SKM-1 (cell line): Measurements from ENCODE around the gene ZNF277.

Experiments used
- DNase-seq: peaks from one replicate; lab custom pipeline; 2025; ENCODE audit not compliant: unreplicated experiment; lab: John Stamatoyannopoulos, UW

ZNF277 gene

GRCh38 chr7:112252141-112252540 is 45.6 kb downstream of the ZNF277 start:
- DNase-seq = no peak

- no peak for DNase-seq
Measured at GRCh38 chr7:112252691-112253090, 46.2 kb downstream of the ZNF277 start.

DNA sequence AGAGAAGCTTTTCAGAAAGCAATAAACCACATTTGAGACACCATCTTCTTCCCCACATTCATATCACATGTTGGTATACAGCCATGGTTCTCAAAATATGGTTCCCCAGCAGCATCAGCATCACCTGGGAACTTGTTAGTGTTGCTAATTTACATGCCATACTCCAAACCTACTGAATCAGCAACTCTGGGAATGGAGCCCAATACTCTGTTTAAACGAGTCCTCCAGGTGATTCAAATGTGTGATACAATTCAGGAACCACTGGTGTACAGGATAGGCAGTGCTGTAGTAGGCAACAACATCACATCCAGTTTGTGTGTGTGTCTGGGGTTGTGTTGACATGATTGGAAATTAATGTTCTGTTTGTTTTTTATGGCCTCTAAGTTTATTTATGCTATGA is 47.7 kb downstream of the ZNF277 start:
- DNase-seq = no peak

DNA sequence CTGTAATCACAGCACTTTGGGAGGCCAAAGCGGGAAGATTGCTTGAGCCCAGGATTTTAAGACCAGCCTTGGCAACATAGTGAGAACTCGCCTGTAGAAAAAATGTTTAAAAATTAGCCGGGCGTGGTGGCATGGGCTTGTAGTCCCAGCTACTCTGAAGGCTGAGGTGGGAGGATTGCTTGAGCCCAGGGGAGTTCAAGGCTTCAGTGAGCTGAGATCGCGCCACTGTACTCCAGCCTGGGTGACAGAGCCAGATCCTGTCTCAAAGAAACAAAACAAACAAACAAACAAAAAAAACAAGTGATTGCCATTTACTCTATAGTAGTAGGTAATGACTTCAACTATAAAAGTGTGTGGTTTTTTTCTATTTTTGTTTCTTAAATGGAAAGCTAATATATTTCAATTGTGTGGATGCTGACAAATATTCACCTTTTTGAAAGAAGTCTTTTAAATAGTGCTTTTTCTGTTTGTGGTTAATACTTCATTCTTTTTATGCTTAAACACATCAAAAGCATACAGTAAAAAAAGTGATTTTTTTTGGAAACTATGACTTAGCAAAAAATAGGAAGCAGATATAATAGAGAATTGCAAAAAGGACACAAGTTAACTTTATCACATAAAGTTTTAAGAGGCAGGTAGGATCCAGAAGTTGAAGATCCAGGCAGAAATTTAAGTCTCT is 48.4 kb downstream of the ZNF277 start:
- no peak for DNase-seq

GRCh38 chr7:112255388-112255720 is 48.9 kb downstream of the ZNF277 start:
- no peak for DNase-seq

- DNase-seq = no peak
Measured at GRCh38 chr7:112257073-112257472, 50.6 kb downstream of the ZNF277 start.

- DNase-seq = no peak
Measured at GRCh38 chr7:112260911-112261310, 54.4 kb downstream of the ZNF277 start.

DNA sequence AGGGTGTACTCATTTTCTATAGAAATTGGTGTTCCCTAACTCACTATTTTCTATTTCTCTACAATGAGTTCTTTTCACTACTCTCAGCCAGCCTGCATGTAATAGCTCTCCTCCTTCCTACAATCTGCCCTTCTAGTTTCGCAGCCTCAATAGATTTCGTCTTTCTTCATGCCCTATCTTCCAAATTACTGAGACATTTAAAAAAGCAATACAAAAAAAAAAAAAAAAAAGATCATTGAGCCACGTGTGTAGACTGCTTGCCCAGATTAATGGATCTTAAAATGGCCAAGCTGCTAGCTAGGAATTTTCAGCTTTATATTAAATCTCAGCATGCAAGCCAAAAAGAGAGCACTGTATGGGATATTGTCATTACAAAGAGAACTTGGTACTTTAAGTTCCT is 55.5 kb downstream of the ZNF277 start:
- no peak for DNase-seq

DNA sequence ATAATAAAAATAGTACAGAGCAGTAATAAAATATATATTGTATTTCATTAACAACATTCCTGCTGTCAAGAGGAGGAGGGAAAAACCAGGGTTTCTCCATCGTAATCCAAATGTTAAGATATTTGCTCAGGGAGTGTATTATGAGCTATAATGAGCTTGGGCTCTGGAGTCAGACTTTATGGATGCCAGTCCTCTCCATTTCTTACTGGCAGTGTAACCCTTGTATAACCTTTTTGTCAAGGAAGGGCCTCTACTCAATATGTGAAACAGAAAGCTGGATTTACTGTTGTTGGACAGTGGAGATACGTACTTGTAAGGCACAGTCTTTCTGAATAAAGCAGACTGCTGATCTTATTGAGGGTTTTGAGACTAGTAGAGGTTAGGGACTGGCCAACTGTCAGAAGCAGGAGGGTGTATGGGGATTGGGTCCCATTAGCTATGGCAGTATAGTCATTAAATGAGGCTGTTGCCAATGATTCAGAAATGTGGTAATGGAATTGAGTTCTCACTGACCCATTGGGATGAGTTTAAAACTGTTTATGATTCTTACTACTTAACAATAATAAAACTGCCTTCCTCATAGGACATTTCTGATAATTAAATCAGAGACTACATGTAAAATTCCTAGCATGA is 56.5 kb downstream of the ZNF277 start:
- no peak for DNase-seq

DNA sequence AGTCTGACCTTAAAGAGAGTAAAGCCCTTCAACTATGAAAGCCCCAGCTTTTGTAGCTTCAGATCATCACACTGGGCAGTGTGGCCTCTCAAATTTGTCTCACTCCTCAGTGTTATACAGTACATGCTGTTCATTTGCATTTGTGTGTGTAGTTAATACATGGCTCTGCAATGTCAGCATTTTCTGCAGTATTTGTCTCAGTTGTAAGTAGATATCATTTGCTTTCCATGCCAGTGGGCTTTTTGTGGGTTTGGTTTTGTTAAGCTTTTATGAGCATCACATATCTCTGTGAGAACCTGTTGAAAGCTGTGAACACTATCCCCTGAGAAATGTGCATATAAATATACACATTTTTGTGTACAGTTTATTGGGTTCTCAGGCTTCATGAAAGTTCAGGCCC is 57.0 kb downstream of the ZNF277 start:
- DNase-seq = no peak

GRCh38 chr7:112266141-112266540 is 59.6 kb downstream of the ZNF277 start:
- no peak for DNase-seq

GRCh38 chr7:112266595-112267270 is 60.2 kb downstream of the ZNF277 start:
- no peak for DNase-seq

DNA sequence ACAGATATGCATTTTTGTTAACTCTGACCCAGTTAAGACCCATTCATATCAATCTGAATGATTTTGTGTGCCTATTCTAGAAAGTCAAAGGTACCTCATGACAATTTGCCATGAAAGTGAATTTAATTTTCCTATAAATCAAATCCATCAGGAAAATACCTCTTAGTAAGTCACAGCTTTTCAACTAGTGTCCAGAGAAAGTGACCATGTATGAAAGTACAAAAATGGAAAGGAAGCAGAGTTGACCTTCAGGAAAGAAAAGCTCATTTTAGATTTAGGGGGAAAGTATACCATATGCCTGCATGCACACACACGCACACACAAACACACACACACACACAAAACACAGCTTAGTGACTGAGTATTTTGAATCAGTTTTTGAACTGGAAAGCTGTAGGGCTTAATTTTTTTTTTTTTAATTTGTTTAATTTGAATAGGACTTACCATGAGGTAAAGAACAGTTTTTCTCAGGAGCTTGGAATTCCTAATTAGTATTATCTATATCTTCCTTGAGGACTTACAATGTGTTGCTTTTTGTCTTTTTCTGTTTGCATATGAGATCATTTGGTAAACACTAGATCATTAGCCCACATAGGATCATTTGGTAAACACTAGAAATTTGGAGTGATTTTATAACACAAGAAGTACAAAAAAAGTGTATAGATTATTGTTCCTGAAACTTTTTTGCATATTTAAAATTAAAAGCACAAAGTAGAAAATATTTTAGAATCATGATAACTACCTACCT is 61.6 kb downstream of the ZNF277 start:
- no peak for DNase-seq

- no peak for DNase-seq
Measured at GRCh38 chr7:112271162-112271561, 64.7 kb downstream of the ZNF277 start.

- DNase-seq = no peak
Measured at GRCh38 chr7:112272921-112273561, 66.5 kb downstream of the ZNF277 start.

DNA sequence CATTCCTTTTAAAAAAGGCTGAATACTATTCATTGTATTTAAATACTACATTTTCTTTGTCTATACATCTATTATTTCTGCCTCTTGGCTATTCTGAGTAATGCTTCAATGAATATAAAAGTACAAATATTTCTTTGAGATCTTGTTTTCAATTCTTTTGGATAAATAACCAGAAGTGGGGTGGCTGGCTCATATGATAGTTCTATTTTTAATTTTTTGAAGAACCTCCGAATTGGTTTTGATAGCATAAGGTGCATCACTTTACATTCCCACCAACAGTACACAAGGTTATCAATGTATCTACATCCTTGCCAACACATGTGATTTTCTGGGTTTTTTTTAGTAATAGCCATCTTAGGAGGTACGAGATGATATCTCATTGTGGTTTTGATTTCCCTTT is 72.5 kb downstream of the ZNF277 start:
- DNase-seq = no peak

GRCh38 chr7:112280267-112280666 is 73.8 kb downstream of the ZNF277 start:
- no peak for DNase-seq

GRCh38 chr7:112282476-112283188 is 76.1 kb downstream of the ZNF277 start:
- DNase-seq = no peak

DNA sequence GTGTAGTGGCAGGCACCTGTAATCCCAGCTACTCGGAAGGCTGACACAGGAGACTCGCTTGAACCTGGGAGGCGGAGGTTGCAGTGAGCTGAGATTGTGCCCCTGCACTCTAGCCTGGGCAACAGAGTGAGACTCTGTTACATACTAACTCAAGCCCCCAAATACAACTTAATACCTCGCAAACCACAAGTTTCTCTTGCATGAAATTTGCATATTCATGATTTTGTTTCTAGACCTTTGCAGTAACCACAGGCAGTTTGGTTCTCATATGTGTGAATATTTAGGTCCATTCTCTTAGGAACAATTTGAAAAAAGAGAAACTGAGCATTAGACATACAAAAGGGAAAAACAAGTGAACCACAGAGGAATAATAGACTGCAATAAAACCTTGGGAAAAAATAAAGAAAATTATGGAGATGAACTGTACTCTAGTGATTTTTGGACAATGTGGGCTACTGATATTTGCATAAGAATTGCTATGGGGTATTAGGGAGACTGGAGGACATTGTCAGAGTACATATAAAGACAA is 77.0 kb downstream of the ZNF277 start:
- no peak for DNase-seq

DNA sequence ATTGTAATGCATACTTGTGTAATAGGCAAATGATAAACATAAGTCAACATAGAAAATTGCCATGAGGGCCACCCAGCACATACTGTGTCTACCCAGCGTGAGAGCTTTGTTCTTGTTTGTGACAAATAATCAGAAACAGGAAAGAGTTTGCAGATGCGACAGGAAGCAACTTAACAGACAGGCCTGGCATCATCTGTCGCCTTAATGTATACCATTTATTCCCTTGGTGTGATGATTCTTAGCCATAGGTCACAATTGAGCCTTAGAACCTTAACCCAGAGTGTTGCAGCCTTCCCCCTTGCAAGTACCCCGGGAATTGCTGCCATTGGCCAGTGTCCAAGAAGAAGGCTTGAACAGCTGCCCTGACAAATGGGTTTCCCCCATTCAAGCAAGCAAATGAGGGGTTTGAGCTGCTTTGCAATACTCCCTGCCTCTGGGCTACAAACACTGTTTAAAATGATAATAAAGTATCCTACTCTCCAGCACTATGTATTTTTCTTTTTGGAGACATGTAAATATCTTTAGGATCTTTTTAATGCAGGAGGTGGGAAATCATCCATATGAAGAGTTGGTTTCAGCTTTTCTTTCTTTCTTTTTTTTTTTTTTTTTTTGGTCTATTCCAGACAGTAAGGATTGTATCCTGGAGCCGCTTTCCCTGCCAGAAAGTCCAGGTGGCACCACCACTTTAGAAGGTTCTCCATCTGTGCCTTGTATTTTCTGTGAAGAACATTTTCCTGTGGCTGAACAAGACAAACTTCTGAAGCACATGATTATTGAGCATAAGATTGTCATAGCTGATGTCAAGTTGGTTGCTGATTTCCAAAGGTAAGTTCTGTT is 80.0 kb downstream of the ZNF277 start:
- no peak for DNase-seq
